Erythroblast (primary cell): Measurements from ENCODE around the gene E2F4.

Experiments used
- DNase-seq, 2 experiments: peaks; one replicate each; lab custom pipeline; 2025; lab: John Stamatoyannopoulos, UW
- GATA1 ChIP-seq: IDR thresholded peaks from 2 replicates; pipeline ENCODE4 v1.6.1; 2011; ENCODE audit warnings: low read depth, mild to moderate bottlenecking, control low read depth, low read length, moderate library complexity
- POLR2A ChIP-seq: IDR thresholded peaks from 2 replicates; pipeline ENCODE4 v1.6.1; 2011; ENCODE audit warnings: mild to moderate bottlenecking, low read length

The E2F4 gene

GRCh38 chr16:67199011-67199807 is 7.3 kb downstream of the E2F4 start, which contains the start of gene ELMO3:
TSS of gene ELMO3 (plus strand) at chr16:67199131. CDS start at chr16:67199327, 196 bp downstream.
- DNase-seq = no peak

GRCh38 chr16:67199808-67200198 is 7.8 kb downstream of the E2F4 start:
- TF ChIP-seq GATA1 = no peak
- no peak for TF ChIP-seq POLR2A

More at GRCh38 chr16:67199011-67199807, 7.3 kb downstream of the E2F4 start, which contains the start of gene ELMO3:
- TF ChIP-seq GATA1 (no peak), POLR2A (no peak)

GRCh38 chr16:67200491-67200890 is 8.5 kb downstream of the E2F4 start:
- no peak for DNase-seq
- no peak for TF ChIP-seq GATA1
- TF ChIP-seq POLR2A = no peak

More at GRCh38 chr16:67199808-67200198, 7.8 kb downstream of the E2F4 start:
- DNase-seq = no peak

DNA sequence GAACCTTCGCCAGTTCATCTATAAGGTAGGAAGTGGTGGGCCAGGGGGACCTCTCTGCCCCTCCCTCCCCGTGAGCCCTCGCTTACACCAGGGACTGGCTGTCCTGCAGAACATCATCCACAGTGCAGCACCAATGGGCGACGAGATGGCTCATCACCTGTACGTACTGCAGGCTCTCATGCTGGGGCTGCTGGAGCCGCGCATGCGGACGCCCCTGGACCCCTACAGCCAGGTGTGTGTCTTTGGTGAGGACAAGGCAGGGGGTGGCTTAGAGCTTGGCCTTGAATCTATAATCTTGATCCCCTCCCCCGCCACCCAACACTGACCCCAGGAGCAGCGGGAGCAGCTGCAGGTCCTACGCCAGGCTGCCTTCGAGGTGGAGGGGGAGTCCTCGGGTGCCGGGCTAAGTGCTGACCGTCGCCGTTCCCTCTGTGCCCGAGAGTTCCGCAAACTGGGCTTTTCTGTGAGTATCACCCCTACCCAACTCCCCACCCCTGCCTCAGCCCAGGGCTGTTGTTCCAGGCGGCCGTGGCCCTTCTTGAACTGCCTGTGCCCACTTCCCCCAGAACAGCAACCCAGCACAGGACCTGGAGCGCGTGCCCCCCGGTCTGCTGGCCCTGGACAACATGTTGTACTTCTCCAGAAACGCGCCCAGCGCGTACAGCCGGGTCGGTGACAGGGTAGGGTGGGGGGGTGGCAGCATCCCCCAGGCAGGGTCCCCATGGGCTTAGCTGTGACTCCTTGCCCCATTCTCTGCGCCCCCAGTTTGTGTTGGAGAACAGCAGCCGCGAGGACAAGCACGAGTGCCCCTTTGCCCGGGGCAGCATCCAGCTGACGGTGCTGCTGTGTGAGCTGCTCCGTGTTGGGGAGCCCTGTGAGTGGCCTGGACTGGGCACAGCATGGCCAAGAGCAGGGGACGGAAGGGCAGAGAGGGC is 9.7 kb downstream of the E2F4 start:
- TF ChIP-seq GATA1 (no peak), POLR2A (no peak)
- DNase-seq = no peak

GRCh38 chr16:67202426-67202825 is 10.5 kb downstream of the E2F4 start:
- DNase-seq = no peak
- TF ChIP-seq POLR2A (no peak), GATA1 (no peak)

DNA sequence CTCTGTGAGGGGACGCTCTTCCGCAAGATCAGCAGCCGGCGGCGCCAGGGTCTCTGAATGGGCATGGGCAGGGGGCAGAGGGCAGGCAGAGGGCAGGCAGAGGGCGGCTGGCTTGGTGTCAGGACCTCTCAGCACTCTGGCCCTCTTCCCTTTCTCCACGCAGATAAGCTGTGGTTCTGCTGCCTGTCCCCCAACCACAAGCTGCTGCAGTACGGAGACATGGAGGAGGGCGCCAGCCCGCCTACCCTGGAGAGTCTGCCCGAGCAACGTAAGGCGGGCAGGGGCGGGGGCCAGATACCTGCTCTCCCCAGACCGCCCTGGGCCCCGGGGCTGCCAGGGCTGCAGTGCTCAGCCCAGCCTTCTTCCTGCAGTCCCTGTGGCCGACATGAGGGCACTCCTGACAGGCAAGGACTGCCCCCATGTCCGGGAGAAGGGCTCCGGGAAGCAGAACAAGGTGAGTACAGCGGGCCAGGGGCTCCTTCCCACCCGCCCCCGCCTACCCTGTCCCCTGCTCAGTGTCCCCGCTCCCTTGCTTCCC is 11.1 kb downstream of the E2F4 start:
- no peak for DNase-seq
- TF ChIP-seq POLR2A (no peak), GATA1 (no peak)

DNA sequence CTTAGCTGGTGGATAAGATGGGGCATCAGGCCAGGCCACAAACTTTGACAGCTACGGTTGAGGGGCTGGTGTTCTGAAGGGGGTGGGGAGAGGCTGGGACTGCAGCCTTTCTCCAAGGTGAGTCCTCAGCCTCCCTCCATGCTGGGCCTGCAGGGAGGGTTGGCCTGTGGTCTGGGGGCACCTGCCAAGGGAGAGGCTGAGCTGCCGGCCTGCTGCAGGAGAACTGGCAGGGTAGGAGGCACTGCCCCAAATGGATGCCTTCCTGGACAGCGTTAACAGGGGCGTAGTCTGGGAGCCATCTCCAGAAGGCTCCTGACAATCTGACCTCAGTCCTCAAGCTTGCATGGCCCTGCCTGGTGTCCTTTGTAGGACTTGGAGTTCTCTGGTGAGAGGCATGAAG is 12.1 kb downstream of the E2F4 start:
- TF ChIP-seq GATA1 (no peak), POLR2A (no peak)
- no peak for DNase-seq

- no peak for DNase-seq
- TF ChIP-seq POLR2A (peak; percentile 21), GATA1 (no peak)
Observed at GRCh38 chr16:67206129-67206837, 14.3 kb downstream of the E2F4 start.

DNA sequence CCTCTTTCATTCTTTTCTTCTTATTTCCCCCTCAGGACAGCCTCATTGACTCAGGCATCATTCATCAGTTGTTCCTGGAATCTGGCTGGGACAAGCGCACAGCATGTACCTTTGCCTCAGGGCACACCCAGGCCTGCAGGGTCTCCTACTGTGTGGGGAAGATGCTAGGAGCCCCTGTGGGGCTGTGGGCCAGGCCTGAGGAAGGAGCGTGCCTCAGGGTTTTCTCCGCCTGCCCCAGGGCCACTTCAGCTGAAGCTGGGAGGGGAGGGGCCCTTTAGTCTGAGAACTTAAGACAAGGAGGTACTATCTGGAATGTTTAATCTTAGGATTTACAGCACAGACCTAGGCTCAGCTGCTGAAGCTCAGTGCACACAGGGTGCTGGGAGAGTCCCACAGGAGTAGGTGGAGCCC is 14.9 kb downstream of the E2F4 start:
- no peak for DNase-seq
- TF ChIP-seq POLR2A (no peak), GATA1 (no peak)

GRCh38 chr16:67207249-67208091 is 15.5 kb downstream of the E2F4 start:
- peak; percentile 57 to 71 for DNase-seq
- TF ChIP-seq POLR2A (peak; percentile 42), GATA1 (no peak)

GRCh38 chr16:67208154-67208896 is 16.4 kb downstream of the E2F4 start:
- TF ChIP-seq POLR2A = no peak
- TF ChIP-seq GATA1 = no peak
- DNase-seq = no peak

DNA sequence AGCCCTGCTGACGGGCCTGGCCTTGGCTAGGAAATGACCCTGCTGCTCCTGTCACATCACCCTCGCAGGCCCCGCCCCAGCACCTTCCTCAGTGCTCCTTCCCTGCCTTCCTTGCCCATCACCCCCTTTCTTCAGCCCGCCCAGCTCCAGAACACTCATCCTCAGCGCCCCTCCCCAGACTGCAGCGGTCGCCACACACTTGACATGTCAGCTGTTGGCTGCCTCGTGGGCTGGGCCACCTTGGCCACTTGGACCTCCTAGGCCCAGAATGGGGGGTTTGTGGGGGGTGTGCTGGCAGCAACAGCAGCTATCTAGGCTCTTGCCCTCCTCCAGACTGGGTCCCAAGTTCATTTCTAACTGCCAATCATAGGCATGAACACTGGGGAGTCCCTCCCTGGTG is 17.6 kb downstream of the E2F4 start:
- no peak for DNase-seq

More for the DNA sequence above, 17.6 kb downstream of the E2F4 start:
- TF ChIP-seq GATA1 = no peak
- TF ChIP-seq POLR2A = no peak
